Upper lobe of left lung (tissue), 4 donors: ENCODE results near the gene ZBTB7B.

Source experiments
- POLR2A ChIP-seq, 4 donors: fragments of 450-650 bp; IDR thresholded peaks; one replicate each; pipeline ENCODE4 v1.5.1; 2016 to 2017; ENCODE audit warnings: antibody characterized with exemption in 4 of 4, mild to moderate bottlenecking in 2 of 4
- TF ChIP-seq, protein P1 (sequence below), 6 experiments: fragments of 450-650 bp in 4 of 6; fragments of 200-600 bp in 2 of 6; sonication (generic) in 2 of 6; IDR thresholded peaks; one replicate each; pipeline ENCODE4 v1.5.1; 2016 to 2019; ENCODE audit warnings: antibody characterized with exemption in 6 of 6

DNA sequence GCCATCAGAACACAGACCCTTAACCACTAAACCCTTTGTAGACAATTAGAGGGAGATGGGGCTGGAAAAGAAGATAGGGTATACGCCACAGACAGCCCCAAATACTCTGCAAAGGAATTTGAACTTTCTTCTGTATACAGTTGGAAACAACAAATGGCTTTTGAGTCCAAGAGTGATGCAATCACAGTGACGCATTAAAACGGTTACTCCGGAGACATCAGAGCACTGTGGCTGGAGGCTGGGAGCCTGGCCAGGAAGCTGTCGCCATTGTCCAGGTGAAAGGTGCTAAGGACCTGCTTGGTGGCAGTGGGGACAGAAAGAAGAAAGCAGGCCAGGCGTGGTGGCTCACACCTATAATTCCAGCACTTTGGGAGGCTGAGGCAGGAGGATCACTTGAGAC lies 15.3 kb upstream of the ZBTB7B start:
- TF ChIP-seq POLR2A (IDR thresholded peaks at IDR 0.05) = no peak
- TF ChIP-seq, protein P1, sequence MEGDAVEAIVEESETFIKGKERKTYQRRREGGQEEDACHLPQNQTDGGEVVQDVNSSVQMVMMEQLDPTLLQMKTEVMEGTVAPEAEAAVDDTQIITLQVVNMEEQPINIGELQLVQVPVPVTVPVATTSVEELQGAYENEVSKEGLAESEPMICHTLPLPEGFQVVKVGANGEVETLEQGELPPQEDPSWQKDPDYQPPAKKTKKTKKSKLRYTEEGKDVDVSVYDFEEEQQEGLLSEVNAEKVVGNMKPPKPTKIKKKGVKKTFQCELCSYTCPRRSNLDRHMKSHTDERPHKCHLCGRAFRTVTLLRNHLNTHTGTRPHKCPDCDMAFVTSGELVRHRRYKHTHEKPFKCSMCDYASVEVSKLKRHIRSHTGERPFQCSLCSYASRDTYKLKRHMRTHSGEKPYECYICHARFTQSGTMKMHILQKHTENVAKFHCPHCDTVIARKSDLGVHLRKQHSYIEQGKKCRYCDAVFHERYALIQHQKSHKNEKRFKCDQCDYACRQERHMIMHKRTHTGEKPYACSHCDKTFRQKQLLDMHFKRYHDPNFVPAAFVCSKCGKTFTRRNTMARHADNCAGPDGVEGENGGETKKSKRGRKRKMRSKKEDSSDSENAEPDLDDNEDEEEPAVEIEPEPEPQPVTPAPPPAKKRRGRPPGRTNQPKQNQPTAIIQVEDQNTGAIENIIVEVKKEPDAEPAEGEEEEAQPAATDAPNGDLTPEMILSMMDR (IDR thresholded peaks at IDR 0.05) = no peak
